SIG-M5 treated with dmso at 0.1 percent for 504 hours (cell line): Measurements from ENCODE around the gene HS3ST6.
"Not testable (repeated sequence)": the region's sequence is repeated elsewhere in the genome, so short reads cannot be mapped to it uniquely, and the experiment has no call there.

Source experiments
- DNase-seq: peaks from one replicate; lab custom pipeline; 2025; ENCODE audit not compliant: unreplicated experiment; lab: John Stamatoyannopoulos, UW

The HS3ST6 gene

DNA sequence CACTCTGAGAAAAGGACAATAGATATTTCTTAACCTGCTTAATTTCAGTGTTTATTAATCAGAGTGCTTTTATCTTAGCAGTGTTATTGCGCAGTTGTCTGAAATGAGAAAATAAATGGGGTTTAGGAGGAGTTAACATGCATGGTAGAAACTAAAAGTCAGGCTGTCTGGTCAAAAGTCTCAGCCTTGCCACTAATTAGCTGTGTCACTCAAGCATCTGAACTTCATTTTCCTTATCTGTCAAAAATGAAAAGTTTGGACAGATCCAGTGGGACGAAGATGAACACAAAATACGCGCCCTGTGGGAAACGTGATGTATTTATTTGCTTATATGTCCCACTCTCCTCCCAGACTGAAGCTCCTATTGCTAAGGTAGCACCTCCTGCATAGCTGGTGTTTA, 40.0 kb downstream of the HS3ST6 start:
- DNase-seq: no peak

DNA sequence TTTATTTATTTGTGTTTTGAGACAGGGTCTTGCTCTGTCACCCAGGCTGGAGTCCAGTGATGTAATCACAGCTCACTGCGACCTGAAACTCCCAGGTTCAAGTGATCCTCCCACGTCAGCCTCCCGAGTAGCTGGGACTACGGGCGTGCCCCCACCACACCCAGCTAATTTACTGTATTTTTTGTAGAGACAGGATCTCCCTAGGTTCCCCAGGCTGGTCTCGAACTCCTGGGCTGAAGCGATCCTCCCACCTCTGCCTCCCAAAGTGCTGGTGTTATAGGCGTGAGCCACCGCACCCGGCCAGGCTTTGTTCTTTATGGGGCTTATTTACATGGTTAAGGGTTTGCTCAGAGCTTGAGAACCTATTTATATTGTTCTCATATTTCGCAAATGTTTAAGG, 40.4 kb downstream of the HS3ST6 start:
- DNase-seq: no peak

DNA sequence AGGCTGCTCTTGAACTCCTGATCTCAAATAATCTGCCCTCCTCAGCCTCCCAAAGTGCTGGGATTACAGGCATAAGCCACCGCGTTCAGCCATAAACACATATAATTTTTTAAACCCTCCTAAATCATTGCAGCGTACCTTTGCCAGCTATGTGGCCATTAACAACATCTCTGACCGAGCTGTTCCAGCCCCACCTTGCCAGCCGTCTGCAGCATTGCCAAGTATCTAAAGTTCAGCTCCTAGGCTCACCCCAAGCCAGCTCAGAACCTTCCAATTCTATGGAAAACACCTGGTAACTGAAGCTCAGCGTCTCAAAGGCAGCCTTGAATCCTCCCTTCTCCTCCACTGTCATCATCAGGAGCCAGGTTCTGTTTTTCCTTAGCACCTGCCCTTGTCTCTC, 41.1 kb downstream of the HS3ST6 start:
- no peak for DNase-seq

DNA sequence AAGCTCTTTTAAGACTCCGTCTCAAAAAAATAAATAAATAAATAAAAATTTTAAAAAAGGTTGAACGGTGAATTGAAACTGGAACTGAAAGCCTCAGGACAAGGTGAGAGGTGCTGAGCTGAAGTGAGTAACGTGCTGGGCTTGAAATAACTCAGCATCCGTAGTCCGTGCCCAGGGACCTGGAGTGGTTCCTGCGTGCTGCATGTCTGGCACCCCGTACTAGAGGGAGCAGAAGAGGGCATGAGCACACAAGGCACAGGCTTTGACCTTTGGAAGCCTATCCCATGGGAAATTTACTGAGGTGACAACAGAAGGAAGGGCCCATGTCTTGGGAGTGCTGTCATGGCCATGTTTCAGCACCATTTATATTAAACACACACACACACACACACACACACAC, 41.7 kb downstream of the HS3ST6 start:
- DNase-seq: no peak

DNA sequence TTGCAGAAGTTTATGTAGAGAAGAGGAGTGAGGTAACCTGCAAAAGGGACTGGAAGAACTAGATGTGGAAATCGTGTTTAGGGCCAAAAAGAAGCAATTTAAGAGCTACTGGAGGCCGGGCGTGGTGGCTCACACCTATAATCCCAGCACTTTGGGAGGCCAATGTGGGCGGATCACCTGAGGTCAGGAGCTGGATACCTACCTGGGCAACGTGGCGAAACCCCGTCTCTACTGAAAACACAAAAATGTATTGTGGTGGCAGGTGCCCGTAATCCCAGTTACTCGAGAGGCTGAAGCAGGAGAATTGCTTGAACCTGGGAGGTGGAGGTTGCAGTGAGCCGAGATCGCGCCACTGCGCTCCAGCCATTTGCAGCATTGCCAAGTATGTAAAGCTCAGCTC, 42.1 kb downstream of the HS3ST6 start:
- not testable (repeated sequence) for DNase-seq

DNA sequence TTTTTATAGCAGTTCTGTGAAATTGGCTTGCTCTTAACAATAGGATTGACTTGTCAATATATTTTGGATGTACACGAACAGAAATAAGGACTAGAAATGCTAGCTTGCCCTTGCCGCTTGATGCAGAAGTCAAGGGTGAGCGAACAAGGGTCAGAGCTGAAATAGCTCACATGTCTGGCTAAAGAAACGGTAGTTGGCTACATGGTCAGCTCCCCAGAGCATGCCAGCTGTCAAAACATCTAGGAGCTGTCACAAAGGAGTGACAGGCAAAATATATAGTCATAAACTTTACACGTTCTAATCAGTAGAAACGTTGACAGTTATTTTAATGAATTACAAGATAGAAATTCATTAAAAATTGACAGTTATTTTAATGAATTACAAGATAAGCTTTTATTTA, 43.4 kb downstream of the HS3ST6 start:
- no peak for DNase-seq

DNA sequence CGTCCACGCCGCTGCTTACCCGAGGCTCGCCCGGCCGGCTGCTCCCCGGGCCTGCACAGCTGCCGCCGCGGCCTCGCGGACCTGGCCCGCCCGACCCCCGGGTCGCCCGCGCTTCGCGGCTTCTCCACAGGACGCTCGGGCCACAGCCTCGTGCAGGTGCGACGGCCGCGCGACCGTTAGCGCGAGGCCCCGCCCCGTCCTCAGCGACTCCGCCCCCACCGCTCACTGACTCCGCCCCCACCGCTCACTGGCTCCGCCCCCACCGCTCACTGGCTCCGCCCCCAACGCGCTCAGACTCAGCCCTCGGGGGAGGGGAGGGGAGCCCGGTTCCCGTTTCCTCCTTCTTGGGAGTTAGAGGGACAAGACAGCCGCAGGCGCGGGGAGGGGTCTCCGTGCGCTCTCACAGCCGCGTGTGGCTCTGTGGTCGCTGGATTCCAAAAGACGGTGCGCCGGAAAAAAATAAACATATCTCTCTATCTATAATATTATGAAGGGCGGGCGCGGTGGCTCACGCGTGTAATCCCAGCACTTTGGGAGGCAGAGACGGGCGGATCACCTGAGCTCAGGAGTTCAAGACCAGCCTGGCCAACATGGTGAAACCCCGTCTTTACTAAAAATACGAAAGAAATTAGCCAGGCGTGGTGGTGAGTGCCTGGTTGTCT, 46.1 kb downstream of the HS3ST6 start, which contains the start of gene MEIOB:
TSS of gene MEIOB (minus strand) at position 191 of the 662 bp plus-strand sequence. CDS start 3,989 bp downstream, outside the sequence.
- no peak for DNase-seq

DNA sequence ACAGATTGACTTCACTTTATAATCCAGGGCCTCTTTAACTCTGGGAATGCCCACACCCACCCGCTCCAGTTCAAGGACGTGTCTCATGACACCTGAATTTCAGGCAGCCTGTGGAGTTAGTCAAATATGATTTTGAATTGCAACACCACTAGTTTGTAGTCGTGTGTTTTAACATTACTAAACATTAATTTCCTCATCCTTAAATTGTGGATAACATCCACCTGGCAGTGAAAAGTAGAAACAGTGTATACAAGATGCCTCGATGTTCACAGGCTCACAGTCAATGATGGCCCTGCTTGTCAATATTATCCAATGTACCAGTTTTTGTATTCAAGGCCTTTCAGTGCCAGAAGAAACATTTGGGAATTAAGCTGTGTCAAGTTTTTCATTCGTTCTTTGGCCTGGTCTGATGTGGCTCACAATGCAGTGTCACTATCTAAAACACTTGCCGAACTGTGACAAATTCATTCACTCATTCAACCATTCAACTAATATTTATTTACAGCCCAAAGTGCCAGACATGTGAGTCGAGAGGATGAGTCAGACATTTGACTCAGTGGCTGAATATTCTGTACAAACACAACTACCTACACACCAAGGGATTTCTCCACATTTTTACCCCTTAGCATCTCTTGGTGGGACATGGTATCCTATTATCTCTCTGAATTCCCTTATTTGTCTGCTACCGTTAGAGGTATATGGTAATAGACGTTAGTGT, 47.7 kb downstream of the HS3ST6 start:
- no peak for DNase-seq

DNA sequence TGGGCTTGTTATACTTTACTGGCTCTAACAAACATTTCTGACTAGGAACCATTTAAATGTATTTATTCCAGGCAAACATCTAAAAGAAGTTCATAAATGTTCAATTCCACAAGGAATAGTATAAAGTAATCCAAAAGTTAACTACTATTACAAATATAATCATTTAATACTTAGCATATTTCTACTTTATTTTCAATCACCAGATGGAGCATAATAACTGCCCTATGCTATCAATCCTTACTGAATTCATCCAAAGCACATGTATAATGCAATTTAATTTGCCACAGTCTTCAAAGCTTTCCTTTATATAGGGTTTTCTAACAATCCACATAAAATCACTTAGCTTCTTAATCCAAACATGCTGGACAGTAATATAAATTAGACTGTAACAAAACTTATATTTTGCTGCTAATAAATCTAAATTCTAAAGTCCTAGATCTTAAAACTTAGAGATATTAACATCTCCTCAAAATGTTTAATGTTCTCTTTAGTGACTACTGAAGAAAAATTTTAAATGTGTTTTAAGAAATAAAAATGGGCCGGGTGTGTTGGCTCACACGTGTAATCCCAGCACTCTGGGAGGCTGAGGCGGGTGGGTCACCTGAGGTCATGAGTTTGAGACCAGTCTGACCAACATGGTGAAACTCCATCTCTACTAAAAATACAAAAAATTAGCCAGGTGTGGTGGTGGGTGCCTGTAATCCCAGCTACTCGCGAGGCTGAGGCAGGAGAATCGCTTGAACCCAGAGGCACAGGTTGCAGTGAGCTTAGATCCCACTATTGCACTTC, 52.1 kb downstream of the HS3ST6 start:
- DNase-seq: no peak

DNA sequence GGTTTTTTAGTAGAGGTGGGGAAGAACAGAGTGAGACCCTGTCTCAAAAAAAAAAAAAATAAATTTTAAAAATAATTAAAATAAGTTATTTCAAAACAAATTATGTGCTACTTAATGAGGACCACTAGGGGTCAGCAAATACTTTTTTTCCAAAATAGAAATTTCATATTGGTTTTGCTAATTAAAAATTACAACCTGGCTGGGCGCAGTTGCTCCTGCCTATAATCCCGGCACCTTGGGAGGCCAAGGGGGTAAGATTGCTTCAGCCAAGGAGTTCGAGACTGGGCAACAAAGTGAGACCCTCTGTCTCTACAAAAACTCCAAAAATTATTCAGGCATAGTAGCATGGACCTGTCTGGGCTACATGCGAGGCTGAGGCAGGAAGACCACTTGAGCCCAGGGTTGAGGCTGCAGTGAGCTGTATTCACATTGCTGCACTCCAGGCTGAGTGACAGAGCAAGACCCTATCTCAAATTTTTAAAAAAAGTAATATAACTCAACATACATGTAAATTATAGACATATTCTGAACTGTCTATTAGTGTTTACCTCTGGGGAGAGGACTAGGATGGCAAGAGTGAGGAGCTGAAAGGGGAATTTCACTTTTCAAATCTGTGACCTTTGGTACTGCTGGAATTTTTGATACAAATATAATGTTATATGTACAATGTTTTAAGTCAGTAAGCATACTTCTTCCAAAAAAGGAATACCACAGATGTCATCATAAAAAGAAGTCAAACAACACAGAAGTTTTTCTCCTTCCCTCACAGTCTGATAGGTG, 54.3 kb downstream of the HS3ST6 start:
- DNase-seq: no peak

DNA sequence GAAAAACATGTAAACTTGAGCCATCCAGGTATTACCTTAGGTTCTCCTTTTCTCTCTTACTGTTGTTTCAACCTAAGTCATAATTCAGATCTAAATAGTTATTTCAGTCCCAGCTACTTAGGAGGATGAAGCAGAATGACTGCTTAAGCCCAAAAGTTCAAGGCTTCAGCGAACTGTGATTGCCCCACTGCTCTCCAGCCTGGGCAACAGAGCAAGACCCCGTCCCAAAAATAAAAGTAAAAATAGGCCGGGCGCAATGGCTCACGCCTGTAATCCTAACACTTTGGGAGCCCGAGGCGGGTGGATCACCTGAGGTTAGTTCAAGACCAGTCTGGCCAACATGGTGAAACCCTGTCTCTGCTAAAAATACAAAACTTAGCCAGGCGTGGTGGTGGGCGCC, 55.8 kb downstream of the HS3ST6 start:
- DNase-seq: no peak

DNA sequence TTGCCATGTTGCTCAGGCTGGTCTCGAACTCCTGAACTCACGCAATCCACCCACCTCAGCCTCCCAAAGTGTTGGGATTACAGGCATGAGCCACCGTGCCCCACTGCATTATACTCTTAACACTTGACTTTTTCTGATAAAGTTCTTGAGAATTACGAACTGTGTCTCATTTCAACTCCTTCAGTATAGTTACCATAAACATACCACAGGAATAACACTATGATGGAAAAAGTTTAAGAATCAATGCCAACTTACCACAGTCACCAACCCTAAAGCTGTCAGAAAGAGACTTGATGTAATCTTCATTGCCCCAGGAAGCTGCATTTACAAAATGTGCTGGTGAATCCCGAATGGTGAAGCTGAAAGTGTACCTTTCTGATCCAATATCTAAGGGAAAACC, 56.5 kb downstream of the HS3ST6 start:
- no peak for DNase-seq
